NT2/D1 (cell line): Measurements from ENCODE around the gene RANBP10.

ENCODE experiments used
- SUZ12 ChIP-seq: IDR thresholded peaks from 2 replicates; pipeline ENCODE4 v1.6.1; 2011; ENCODE audit not compliant: insufficient read length, insufficient read depth; ENCODE audit errors: extremely low read depth
- YY1 ChIP-seq: IDR thresholded peaks from 2 replicates; pipeline ENCODE4 v1.6.1; 2011; ENCODE audit not compliant: insufficient read length, insufficient read depth

DNA sequence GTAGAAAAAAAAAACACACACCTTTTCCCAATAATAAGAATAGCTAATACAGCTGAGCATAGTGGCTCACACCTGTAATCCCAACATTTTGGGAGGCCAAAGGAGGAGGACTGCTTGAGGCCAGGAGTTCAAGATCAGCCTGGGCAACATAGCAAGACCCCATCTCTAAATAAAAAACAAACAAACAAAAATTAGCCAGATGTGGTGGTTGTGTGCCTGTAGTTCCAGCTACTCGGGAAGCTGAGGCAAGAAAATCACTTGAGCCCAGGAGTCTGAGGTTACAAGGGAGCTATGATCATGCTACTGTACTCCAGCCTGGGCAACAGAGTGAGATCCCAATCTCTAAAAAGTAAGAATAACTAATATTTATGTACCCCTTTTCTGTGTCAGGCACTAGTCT lies 44.4 kb downstream of the RANBP10 start:
- TF ChIP-seq SUZ12 (no peak), YY1 (no peak)
